Stimulated activated CD4-positive, alpha-beta T cell treated with anti-CD3 and anti-CD28 coated beads, TNF-alpha, amount 100 ng/mL, for 24 hours (primary cell): ENCODE data around the gene IFT57.
"Not testable (repeated sequence)": the region's sequence is repeated elsewhere in the genome, so short reads cannot be mapped to it uniquely, and the experiment has no call there.

Experiments used
- DNase-seq, 3 experiments: peaks; one replicate each; pipeline ENCODE4 v3.0.0-alpha.2; 2020; ENCODE audit warnings: low read depth in 3 of 3

IFT57 gene

GRCh38 chr3:108159865-108160264, 62.4 kb downstream of the IFT57 start:
- DNase-seq, result no peak

DNA sequence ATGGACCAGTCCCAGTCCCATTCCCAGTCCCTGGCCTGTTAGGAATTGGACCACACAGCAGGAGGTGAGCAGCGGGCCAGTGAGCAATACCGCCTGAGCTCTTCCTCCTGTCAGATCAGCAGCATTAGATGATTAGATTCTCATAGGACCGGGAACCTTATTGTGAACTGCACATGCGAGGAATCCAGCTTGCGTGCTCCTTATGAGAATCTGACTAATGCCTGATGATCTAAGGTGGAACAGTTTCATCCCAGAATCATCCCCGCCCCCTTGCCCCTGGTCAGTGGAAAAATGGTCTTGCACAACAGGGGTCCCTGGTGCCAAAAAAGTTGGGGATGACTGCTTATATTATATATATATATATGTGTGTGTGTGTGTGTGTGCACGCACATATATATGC, 63.1 kb downstream of the IFT57 start:
- no peak for DNase-seq

DNA sequence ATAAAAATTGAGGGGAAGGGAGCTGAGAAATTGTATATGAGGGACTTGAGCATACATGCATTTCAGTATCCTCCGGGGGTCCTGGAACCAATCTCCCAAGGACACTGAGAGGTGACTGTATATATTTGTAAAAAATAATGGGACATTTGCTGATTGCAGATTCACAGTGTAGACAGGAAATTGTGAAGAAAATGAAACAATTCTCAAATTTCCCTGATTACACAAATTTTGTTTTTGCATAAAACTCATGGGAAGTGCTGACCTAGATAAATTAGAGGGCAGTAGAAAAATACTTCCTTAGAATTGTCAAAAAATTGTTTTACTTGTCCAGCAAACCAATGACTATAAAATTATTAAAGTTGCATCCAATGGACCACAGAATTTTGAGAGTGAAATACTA, 64.0 kb downstream of the IFT57 start:
- DNase-seq, result no peak

DNA sequence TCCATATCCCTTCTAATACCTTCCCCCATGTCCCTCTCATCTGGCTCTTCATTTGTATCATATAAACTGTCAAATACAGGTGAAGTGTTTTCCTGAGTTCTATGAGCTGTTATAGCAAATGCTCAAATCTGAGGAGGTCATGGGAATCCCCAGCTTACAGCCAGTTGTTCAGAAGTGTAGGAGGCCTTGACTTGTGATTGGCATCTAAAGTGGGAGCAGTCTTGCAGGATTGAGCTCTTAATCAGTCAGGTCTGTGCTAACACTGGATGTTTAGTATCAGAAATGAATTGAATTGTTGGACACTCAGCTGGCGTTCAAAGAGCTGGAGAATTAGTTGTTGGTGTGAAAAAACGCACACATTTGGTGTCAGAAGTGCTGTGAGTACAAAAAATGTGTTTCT, 65.0 kb downstream of the IFT57 start:
- no peak for DNase-seq

- DNase-seq, result no peak
These were observed 65.8 kb downstream of the IFT57 start for GRCh38 chr3:108156312-108156853.

DNA sequence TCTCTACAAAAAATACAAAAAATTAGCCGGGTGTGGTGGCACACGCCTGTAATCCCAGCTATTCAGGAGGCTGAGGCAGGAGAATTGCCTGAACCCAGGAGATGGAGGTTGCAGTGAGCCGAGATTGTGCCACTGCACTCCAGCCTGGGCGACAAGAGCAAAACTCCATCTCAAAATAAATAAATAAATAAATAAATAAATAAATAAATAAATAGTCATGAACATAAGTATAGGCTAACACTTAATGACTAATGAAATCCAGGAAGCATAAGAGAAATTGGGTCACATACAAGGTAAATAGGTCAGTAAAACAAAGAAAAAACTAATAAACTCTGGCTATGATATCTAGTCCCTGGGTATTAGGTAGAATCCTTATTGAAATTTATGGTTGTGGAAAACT, 66.6 kb downstream of the IFT57 start:
- DNase-seq, result not testable (repeated sequence)

DNA sequence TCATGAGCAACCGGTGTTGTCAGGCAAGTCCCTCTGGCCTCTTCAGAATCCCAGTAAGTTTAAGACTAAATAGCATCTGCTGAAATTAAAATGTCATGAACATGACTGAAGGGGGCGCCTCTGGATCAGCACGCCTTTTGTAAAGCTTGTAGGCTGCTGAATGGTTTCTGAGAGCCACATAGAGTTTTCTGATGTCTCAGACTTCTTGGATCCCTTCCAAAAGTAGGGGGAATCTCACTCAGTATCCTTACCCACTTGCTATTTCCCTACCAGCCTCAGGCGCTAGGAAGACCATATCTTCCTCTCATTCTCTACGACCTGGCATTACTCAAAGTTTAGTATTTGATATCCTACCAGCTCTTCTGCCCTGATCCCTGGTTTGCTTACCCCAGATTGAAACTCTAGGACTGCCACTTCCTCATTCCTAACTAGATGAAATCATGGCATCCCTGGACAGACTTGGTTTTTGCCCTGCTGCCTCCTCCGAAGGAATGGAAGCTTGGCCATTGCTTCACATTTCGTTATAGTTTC, 68.7 kb downstream of the IFT57 start:
- DNase-seq, result peak; percentile 14 to 28 (median 27)

GRCh38 chr3:108152274-108152673, 70.0 kb downstream of the IFT57 start:
- no peak for DNase-seq

- no peak for DNase-seq
These were observed 72.0 kb downstream of the IFT57 start for GRCh38 chr3:108150200-108150599.

- DNase-seq, result no peak
These were observed 76.1 kb downstream of the IFT57 start for GRCh38 chr3:108146139-108146538.

GRCh38 chr3:108145578-108145977, 76.6 kb downstream of the IFT57 start:
- DNase-seq, result no peak

- no peak for DNase-seq
These were observed 84.8 kb downstream of the IFT57 start for GRCh38 chr3:108137460-108137814.

DNA sequence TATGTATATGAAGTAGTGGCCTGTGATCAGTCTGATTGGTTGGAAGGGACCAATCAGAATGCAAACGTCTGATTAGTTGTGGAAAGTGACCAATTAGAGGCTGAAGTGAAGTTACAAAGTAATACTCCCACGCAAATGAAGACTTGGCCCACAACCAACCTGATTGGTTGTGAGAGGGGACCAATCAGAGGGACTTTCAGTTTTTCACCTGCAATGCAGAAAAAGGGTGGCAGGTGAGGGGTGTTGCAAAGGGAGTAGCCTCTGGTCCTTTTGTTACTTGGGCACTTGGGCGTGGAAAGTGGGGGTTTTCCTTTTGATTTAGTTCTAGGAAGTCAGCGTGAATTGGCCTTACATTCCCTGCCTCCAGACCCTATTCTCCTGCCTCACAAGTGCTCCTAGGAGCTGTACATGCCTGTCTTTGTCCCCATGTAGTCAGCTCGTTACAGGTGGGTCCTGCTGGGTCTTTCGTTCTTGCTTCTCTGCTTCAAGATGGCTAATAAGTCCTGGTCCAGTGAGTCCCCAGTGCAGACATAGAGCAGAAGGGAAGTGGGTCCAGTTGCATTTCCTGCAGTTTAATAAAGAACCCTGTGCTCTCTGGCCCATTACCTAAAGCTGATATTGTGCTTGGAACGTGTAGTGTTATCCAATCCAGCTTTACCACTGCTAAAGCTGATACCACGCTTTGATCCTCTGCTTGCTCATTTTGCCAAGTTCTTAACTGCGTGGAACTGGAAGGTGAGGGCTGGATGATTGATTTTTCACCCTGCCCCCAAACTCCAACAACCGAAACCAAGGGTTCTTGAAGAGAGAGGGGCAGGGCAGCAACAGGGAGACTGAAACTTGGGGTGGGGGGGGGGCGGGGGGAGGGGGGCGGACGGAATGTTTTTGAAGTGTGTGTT, 85.4 kb downstream of the IFT57 start:
- no peak for DNase-seq

GRCh38 chr3:108134555-108134880, 87.7 kb downstream of the IFT57 start:
- no peak for DNase-seq

DNA sequence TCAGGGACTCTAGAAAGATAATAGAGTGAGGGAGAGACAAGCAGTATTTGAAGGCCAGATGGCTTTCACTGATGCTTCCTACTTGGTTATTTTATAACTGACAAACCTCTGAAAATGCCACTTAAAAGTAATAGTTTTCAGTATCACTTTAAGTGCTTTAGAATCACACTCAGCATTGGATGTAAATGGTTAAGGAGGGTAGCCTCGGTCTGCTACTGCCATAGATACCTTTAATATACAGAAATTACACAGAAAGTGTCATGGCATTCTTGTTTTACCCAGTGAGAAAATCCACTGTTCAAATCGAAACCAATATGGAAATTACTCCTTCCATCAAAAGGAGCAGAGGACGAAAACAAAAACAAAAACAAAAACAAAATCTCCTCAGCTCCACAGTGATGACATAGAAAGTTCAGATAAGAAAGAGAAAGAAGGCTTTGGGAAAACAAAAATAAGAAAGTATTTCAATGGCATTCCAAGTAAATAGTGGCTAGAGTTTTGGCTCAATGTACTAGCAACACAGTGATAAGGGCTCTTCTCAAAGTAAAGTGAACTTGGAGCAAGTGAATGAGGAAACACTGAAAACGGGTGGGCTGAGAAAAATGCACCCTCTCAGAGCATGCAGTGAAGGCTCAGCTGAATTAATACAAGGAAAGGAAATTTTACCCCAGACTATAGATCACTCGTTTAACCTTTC, 88.2 kb downstream of the IFT57 start:
- no peak for DNase-seq

DNA sequence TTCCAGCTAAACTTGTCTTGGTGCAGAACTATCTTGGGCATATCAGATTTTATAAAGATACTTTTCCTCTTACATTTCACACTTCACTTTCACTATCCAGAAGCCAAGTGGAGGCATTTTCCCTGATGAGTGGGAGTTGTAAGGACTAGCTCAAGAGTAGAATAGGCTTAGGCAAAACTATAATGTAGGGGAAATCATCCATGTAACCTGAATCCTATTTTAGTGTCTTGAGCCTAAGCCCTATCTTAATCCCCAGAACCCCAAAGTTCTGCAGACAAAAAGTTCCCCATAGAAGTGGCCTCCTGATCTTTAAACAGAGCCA, 89.2 kb downstream of the IFT57 start:
- DNase-seq, result no peak

DNA sequence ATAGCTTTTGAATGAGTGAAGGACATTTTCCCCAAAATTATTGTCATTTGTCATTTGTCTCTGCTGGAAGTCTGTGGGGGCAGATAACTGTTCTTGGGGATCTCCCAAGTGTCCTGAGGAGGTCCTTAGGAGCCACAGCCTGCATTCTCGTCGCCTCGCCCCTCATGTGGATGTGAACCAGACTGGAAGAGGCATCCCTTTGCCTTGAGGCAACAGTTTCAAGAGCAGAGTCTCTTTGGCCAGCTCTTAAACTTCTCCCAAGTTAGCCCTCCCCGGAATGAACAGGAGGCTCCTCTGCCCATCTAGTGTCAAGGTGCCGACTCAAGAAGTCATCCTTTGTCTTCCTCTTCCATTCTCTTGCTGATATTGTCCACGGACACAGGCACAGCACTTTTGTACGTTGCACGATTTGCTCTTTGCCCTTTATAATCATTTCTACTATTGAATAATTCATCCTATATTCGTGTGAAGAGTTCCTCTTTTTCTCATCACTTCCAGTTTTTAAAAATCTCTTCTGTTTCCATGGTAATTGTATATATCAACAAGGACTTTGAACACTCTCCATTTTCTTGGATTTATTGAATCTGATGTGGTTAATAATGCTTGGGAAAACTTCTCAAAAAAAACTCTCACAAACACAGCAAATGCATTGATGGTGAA, 90.6 kb downstream of the IFT57 start:
- DNase-seq, result no peak

DNA sequence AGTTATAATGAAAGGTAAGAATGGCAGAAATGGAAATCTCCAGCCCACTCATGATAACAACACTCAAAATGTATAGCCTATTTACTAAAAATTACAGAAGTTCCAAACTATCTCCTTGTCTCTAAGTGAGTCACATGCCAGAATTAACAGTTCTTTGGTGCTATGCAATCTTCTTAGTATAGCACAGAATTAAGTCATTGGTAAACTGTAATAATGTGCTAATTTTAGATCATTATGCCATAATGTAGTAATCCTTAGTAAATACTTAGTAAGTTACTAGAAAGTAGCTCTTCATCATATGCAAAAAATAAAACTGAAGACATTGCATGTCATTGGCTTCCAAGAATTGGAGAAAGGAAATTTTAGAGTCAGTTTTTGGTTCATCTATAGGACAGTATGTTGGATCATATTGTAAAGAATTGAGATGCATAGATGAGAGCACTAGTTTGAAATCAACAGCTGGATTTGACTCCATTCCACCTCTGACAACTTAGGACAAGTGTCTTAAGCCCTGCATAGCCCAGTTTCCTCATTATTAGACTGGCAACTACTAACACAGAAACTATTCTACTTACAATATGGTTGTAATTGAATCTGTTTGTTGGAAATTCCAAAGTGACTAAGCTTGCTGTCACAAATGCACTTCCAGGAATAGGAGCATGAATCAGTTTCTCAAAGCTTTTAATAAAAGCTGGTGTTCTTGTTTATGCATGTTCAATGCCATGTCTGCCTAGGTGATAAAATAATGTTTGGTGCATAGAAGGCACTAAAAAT, 91.3 kb downstream of the IFT57 start:
- no peak for DNase-seq

DNA sequence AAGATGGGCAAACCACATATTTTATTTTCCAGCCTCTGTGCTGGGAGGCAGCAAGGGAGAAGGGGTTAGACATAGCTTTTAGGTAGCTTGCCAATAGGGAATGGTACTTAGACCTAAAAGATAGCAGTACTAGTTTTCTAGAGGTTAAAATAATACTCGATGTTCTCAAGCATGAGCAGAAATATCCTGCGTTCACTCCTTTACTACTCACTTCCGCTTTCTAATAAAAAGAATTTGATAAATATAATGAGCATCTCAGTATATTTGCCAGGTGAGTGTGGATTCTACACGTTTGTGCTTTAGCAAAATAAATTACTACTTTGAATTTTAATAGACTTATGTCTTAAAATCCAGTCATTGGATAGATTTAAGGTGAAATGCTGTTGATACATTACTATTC, 92.0 kb downstream of the IFT57 start:
- no peak for DNase-seq

GRCh38 chr3:108127301-108127988, 94.8 kb downstream of the IFT57 start:
- peak in 2 of 3 experiments; percentile 21 to 43 for DNase-seq

- no peak for DNase-seq
These were observed 95.9 kb downstream of the IFT57 start for GRCh38 chr3:108126348-108126747.
